ENCODE measurements around the gene ACTN4.

GRCh38 chr19:38734176-38734425, 86.7 kb downstream of the ACTN4 start:
- TF ChIP-seq CTCF (IDR thresholded peaks at IDR 0.05) (no peak), POLR2A (IDR thresholded peaks at IDR 0.05) (no peak), EP300 (IDR thresholded peaks at IDR 0.05) (no peak)
